Measurements from ENCODE around the gene CYREN. TPM values are rescaled to one million over a fixed set of nuclear protein-coding genes. Genes with fewer than 3 reads are reported as not detected.

Gene CYREN
- polyA plus RNA-seq, 1 donor (not counting 4 experiments of a cell fraction or from before 2014, with no cell fraction given), result 41.7 TPM

GRCh38 chr7:135197906-135198655 is 27.6 kb upstream of the CYREN start:
- no peaks in the 10 kb centered on the region for H3K9me1 ChIP-seq (ENCODE audit: control insufficient read depth, extremely low read depth, insufficient read depth, low read length)
- dilution Hi-C loops (cut with MboI; ENCODE audit: extremely low pct_ligation_motif_present, low sequenced_read_pairs), result no loop called here
- no peak overlapping the region for H3K9ac ChIP-seq (ENCODE audit: control insufficient read depth, extremely low read depth, insufficient read depth, low read length)
- H3K27me3 ChIP-seq (ENCODE audit: control insufficient read depth, extremely low read depth, insufficient read depth, low read length), result no peaks in the 10 kb centered on the region
- FAIRE-seq (no peak), DNase-seq (ENCODE audit: low read depth, low spot score) (no peak)
- H3K9me3 ChIP-seq (ENCODE audit: control insufficient read depth, low read depth, low read length), result no peaks in the 10 kb centered on the region
- H4K20me1 ChIP-seq (ENCODE audit: control insufficient read depth, extremely low read depth, insufficient read depth, low read length), result no peaks in the 10 kb centered on the region
- H3K27ac ChIP-seq (ENCODE audit: control insufficient read depth, insufficient read depth, low read length), result no peak overlapping the region
- H3K36me3 ChIP-seq (ENCODE audit: control insufficient read depth in 2 of 2, extremely low read depth in 1 of 2, insufficient read depth in 2 of 2, low read length in 2 of 2), result peaks cover 31 to 41% of the 10 kb centered on the region in 2 experiments
- H3K4me2 ChIP-seq (ENCODE audit: control insufficient read depth, extremely low read depth, insufficient read depth, low read depth, low read length), result no peak overlapping the region
- peaks cover 9% of the 10 kb centered on the region for H3K79me2 ChIP-seq (ENCODE audit: control insufficient read depth, insufficient read depth, low read length)
- H3K4me3 ChIP-seq (ENCODE audit: control insufficient read depth in 2 of 3, extremely low read depth in 1 of 3, insufficient read depth in 2 of 3, low read depth in 1 of 3, low read length in 3 of 3), result no peak overlapping the region
- H3K4me1 ChIP-seq (ENCODE audit: control insufficient read depth, extremely low read depth, insufficient read depth, low read length), result peaks cover 19% of the 10 kb centered on the region
- TF ChIP-seq CTCF (optimal IDR thresholded peaks at IDR 0.05 in 1 of 3, IDR thresholded peaks at IDR 0.05 in 1 of 3, conservative IDR thresholded peaks at IDR 0.05 in 1 of 3; ENCODE audit: extremely low read depth in 1 of 3, insufficient read depth in 2 of 3, low read length in 3 of 3) (no peak), EZH2 (IDR thresholded peaks at IDR 0.05; ENCODE audit: low read length) (no peak)
- no peak overlapping the region for H2AFZ ChIP-seq (ENCODE audit: control insufficient read depth, low read length)

- H3K36me3 ChIP-seq (ENCODE audit: control insufficient read depth in 2 of 2, extremely low read depth in 1 of 2, insufficient read depth in 2 of 2, low read length in 2 of 2), result peaks cover 30 to 40% of the 10 kb centered on the region in 2 experiments
- dilution Hi-C loops (cut with MboI; ENCODE audit: extremely low pct_ligation_motif_present, low sequenced_read_pairs), result no loop called here
- TF ChIP-seq EZH2 (IDR thresholded peaks at IDR 0.05; ENCODE audit: low read length) (no peak), CTCF (optimal IDR thresholded peaks at IDR 0.05 in 1 of 3, IDR thresholded peaks at IDR 0.05 in 1 of 3, conservative IDR thresholded peaks at IDR 0.05 in 1 of 3; ENCODE audit: extremely low read depth in 1 of 3, insufficient read depth in 2 of 3, low read length in 3 of 3) (no peak)
Observed at GRCh38 chr7:135197343-135197742, 26.8 kb upstream of the CYREN start.

More at GRCh38 chr7:135197343-135197742, 26.8 kb upstream of the CYREN start:
- no peak overlapping the region for H3K4me3 ChIP-seq (ENCODE audit: control insufficient read depth in 2 of 3, extremely low read depth in 1 of 3, insufficient read depth in 2 of 3, low read depth in 1 of 3, low read length in 3 of 3)
- no peaks in the 10 kb centered on the region for H3K9me3 ChIP-seq (ENCODE audit: control insufficient read depth, low read depth, low read length)
- no peaks in the 10 kb centered on the region for H3K27me3 ChIP-seq (ENCODE audit: control insufficient read depth, extremely low read depth, insufficient read depth, low read length)
- peaks cover 5% of the 10 kb centered on the region for H3K79me2 ChIP-seq (ENCODE audit: control insufficient read depth, insufficient read depth, low read length)
- H3K4me2 ChIP-seq (ENCODE audit: control insufficient read depth, extremely low read depth, insufficient read depth, low read depth, low read length), result no peak overlapping the region
- no peaks in the 10 kb centered on the region for H4K20me1 ChIP-seq (ENCODE audit: control insufficient read depth, extremely low read depth, insufficient read depth, low read length)
- H3K9me1 ChIP-seq (ENCODE audit: control insufficient read depth, extremely low read depth, insufficient read depth, low read length), result peaks cover 2% of the 10 kb centered on the region
- no peak overlapping the region for H2AFZ ChIP-seq (ENCODE audit: control insufficient read depth, low read length)
- FAIRE-seq (no peak), DNase-seq (ENCODE audit: low read depth, low spot score) (no peak)
- peaks cover 26% of the 10 kb centered on the region for H3K4me1 ChIP-seq (ENCODE audit: control insufficient read depth, extremely low read depth, insufficient read depth, low read length)
- H3K9ac ChIP-seq (ENCODE audit: control insufficient read depth, extremely low read depth, insufficient read depth, low read length), result no peak overlapping the region
- H3K27ac ChIP-seq (ENCODE audit: control insufficient read depth, insufficient read depth, low read length), result no peak overlapping the region
